Globus pallidus (tissue), 1 donor: ENCODE measurements around the gene NAMPT.
A peak's percentile ranks its signal among the peaks of the same experiment; 100 is the strongest.
"Not testable (repeated sequence)": the region's sequence is repeated elsewhere in the genome, so short reads cannot be mapped to it uniquely, and the experiment has no call there.

ENCODE experiments used
- DNase-seq: peaks from one replicate; pipeline ENCODE4 v3.0.0-alpha.2; 2015; ENCODE audit warnings: low spot score

Gene NAMPT

DNA sequence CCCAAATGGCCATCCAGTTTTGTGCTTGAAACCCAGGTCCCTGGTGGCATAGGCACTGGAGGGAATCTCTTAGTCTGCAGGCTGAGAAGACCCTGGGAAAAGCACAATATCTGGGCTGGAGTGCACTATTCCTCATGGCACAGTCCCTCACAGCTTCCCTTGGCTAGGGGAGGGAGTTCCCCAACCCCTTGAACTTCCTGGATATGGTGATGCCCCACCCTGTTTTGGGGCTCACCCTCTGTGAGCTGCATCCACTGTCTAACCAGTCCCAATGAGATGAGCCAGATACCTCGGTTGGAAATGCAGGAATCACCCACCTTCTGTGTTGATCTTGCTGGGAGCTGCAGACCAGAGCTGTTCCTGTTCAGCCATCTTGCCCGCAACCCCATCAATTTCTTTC, 19.8 kb upstream of the NAMPT start:
- no peak for DNase-seq

DNA sequence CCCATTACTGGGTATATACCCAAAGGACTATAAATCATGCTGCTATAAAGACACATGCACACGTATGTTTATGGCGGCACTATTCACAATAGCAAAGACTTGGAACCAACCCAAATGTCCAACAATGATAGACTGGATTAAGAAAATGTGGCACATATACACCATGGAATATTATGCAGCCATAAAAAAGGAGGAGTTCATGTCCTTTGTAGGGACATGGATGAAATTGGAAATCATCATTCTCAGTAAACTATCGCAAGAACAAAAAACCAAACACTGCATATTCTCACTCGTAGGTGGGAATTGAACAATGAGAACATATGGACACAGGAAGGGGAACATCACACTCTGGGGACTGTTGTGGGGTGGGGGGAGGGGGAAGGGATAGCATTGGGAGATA, 13.8 kb upstream of the NAMPT start:
- DNase-seq, result not testable (repeated sequence)

DNA sequence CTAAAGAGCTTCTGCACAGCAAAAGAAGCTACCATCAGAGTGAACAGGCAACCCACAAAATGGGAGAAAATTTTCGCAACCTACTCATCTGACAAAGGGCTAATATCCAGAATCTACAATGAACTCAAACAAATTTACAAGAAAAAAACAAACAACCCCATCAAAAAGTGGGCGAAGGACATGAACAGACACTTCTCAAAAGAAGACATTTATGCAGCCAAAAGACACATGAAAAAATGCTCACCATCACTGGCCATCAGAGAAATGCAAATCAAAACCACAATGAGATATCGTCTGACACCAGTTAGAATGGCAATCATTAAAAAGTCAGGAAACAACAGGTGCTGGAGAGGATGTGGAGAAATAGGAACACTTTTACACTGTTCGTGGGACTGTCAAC, 13.4 kb upstream of the NAMPT start:
- not testable (repeated sequence) for DNase-seq

DNA sequence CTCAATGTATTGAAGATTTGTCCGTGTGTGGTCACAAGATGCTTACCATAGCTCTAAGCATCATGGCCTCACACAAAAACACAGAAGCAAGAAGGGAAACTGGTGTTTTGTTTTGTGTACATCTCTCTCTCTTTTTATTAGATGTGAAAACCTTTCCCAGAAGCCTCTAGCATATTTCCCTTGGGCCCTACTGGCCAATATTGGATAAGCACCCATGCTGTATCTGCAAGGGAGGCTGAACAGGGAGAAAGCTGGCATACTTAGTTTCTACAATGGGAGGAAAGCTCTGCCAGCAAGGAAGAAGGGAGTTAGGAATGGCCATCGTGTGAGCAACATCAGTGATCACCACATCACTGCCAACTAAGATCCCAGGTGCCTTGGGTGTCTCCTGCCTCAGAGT, 9.6 kb upstream of the NAMPT start:
- DNase-seq, result no peak

DNA sequence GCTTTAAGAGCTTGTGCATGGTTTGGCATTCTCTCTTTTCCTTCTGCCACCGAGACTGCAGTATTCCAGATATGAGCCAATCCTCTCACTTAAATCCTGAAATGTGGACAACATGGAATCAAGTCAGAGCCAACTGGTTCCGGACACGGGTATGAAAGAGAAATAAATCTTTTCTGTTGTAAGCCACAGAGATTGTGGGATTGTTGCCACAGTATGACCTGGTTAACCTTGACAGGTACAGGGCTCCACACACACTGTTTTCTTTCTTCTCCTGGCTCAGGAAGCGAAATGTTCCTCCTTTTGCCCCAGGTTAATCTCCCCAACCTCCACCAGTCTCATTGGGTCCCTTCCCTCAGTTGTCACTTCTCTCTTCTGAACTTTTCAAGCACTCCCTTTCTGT, 6.5 kb upstream of the NAMPT start:
- DNase-seq, result no peak

DNA sequence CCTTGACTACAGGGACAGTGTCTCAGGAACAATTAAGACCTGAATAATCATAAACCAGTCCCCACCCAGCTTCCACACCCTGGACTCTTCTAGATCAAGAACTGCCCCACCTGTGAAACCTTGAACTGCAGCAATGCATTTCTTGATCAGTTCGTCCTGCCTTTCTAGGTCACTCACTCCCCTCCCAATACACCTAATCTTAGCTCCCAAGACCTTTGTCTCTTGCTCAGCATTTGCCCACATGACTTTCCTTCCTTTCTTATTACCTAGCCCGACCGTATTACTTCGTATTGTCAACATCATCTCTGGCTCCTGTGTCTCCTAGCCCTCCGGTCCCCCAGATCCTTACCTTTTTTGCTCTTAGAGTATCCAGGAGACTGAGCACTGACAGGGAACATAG, 5.5 kb upstream of the NAMPT start:
- no peak for DNase-seq

DNA sequence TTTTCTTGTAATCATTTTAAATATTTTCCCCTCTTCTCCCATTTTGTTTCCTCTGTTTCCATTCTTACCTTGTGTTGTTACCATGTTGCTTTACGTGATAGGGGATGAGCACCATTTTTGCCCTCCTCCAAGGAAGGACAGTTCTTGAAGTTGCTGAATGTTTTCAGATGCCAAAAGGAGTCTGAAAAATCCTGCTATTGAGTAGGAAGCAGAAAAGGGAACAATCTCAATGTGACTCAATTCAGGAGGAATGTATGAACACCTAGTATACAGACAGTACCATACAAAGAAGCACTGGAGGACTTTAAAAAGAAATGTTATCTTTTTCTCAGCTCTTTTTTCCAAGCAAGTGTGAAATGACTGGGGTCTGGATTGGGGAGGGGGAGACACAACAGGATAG, 5.1 kb upstream of the NAMPT start:
- DNase-seq, result no peak

DNA sequence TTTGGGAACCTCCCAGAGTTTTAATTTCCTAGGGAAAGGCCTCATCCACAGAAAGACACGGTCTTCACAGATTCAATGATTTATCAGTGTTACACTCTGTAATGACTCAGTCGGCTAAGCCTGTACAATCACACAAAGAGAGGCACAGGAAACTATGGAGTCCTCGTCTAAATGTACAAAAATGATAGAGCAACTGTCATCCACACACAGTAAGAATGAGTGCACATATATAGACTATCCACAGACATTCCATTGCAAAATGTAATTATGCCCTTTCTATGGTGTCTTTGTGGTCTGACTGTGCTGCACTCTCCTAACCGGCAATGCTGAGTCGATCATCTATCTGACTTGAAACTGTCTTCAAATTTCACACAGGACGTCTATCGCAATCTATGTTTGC, 3.5 kb upstream of the NAMPT start:
- DNase-seq, result no peak

DNA sequence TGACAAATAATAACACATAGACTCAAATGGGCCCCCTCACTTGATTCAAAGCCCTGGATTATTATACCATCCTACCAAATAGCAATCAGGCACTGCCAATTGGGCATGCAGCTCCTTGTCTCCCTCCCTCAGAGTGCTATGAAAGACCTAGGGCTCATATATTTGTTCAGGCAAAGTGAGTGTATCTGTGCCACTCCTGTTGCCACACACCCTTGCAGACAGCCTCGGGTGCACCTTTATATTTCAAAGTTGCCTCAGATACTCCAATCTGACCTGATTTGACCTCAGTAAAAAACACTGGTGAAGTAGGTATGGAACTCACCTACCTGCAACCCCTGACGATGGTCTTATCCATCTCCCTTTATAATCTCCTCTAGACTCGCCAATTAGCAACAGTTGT, 3.0 kb upstream of the NAMPT start:
- no peak for DNase-seq

DNA sequence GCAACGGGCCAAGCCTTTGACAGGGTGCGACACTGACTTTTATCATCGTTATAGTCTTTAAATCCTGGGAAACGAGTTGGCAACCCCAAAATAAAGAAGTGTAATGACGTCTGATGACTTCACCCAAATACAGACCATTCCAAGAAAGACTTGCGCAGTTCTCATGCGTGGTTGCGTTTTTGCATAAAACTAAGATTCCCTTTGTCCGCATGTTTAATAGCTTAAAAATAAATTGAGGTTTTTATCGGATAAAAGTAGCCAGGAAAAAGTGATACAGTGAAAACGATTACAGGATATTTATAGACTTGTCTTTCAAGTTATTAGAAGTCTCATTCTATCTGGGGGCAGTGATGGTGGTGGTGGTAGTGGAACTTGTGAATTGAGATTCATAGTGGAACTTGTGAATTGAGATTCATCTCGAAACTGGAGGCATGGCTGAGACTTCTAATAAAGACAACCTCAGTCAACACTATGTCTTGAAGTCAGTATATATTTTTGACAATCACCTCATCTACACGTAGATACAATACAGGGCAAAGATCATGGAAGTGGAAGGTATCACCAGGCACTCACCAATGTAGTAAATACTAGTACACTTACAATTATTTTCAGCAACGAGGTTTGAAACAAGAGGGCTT, 1.2 kb upstream of the NAMPT start:
- no peak for DNase-seq

DNA sequence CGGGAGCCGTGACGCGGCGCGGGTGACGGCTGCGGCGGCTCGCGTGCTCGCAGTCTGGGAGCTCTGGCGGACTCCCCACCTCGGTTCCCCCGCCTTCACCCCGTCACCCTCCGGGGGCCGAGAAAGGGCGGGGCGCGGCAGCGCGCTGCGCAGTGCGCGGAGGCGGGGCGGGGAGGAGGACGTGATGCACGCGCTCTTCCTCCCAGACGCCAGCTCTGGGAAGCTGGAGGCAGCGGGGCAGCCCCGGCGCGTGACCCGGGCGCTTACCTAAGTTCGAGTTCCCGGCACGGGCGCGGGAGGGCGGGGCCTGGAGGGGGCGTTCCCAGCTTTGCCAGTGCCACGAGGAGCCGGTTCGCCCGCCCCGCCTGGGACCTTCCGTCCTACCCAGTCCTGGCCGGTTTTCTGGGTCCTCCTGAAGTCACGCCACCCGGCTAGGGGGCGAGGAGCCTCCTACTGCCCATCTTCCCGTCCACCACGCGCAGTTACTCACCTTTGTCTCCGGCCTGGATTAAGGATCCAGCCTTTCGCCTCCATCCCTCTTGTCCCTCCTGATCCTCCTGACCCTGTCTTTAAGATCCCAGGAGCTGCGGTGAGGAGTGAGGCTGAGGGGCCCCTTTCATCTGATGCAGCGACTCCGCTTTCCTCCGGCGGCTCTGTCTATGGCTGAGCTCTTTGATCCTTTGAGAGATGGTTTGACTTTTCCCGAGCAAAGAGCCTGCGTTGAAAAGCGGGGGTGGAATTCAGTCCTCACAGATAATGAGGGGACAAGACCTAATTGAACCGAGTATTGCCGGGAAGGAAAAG, 470 bp upstream of the NAMPT start:
- peak; percentile 96 for DNase-seq

DNA sequence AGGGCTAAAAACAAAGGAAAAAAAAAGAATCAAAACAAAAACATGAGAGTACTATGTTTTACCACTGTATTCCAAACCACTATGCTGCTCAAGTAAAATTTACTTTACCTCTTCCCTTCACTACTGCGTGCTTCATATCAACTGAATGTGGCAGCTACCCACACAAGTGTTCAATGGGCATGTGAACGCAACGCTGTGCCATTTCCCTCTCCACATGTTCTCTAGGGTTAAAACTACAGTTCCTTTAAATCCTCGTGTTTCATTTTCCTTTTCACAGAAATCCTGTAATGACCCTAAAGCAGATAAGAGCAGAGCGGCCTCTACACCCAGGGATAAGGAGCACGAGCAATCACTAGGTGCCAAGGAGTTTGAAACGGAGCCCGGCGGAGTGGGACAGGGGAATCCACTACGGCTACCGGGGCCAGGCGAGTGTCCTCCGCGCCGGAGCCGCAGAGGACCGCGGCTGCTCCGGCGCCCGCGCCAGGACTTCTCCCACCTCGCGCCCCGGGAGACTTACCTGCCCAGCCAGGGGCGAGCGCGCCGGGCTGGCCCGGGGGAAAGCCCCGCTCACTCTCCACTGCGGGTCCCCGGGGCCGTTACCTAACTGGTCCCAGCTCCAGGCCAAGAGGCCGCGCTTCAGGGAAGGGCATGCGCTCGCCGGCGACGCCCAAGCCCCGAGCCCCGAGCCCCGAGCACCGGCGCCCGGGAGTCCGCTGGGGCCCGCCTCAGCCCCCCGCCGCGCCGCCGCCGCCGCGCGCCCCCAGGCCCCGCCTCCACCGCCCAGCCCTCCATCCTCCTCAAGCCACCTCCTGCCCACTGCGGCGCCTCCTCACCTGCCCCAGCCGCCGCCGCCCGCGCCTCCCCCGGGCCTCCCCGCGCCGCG, 711 bp downstream of the NAMPT start:
- DNase-seq, result peak; percentile 48

DNA sequence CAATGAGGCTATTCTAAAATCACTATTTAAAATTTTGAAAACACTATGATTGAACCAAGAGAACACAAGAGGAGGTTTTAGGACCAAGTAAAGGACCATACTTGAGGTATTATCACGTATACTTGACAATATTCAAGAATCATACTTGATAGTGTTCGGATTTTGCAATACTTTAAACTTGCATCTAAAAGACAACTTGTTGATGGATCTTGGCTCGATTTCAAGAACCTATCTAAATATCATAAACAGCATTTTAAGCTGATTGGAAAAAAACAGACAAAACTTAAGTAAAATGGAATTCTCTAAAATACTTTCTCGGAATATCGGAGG, 1.3 kb downstream of the NAMPT start:
- DNase-seq, result no peak

DNA sequence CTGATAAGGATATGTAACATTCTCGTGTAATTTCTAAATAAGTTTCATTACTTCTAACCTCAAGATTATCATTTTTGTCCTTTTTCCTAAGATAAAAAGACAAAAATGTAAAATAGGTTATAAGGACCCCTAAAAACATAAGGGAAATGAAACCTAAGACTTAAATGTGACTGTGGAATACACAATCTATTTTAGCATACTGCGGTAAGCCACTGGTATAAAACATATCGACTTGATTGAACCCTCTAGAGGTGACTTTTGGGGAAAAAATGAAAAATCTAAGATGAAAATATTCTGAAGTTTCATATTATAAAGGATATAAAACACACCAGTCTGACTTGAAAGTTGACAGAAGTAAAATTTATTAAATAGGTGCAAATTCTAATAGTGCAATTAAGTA, 1.9 kb downstream of the NAMPT start:
- DNase-seq, result peak; percentile 1

DNA sequence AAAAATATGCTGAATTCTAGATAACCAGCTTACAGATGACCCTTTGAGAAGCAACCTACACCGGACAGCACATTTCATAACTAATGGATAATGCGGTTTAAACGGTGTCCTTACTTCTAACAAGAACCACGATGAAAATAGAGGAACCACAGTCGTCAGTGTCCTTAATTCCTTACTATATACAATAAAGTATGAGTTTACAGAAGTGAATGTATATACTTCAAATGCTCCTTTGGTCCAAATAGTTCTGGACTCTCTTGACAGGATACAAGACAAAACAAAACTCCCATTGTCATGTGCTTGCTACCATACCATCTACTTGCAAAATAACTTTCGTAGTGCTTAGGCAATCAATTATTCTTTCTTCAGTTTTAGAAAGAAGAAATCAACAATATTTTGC, 2.4 kb downstream of the NAMPT start:
- DNase-seq, result peak; percentile 6

DNA sequence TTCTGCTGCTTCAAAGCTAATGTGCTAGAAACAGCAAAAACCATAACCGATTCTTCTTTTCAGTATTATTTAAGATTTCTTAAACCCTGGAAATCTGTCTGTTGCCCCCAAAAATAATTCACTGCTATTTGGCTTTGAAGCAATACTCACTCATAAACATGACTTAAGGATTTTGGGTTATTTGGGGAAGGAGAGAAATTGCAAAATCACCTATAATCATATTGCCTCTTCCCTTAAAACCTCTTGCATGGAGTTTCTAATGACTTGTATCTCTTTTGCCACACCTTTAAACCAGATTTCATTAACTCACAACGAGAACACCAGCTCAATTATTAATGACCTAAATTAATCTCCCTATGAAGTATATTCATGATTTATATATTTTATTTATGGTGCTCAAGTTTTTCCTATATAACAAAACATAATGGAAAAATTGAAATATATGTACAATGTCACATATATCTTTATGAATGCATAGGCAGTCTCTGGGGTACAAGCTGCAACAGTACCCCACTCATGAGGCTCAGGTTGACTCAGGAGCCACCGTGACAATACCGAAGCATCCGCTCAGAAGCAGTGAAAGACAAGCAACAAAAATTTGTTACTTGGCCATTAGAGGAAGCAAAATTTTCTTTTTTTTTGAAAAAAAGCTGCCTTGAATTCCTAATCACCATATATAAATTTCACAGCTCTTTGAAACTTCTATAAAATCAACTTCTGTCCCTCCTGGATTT, 3.0 kb downstream of the NAMPT start:
- DNase-seq, result no peak

DNA sequence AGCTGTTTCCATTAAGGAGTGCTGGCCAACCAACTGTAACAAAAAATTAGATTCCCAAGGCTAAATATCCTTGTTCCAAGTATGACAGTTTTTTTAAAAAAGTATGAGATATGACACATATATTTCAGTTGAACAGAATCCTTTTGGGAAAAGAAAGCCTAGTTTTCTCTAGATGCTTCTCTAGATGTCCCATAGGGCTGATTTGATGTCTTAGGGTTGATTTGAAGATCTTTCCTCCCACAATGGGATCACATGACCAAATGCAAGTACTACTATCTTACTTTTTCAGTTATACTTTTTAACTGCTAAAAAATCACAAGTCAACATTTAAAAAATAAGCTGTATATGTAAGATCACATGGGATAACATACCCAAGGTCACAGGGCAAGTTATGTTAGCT, 3.7 kb downstream of the NAMPT start:
- DNase-seq, result no peak

DNA sequence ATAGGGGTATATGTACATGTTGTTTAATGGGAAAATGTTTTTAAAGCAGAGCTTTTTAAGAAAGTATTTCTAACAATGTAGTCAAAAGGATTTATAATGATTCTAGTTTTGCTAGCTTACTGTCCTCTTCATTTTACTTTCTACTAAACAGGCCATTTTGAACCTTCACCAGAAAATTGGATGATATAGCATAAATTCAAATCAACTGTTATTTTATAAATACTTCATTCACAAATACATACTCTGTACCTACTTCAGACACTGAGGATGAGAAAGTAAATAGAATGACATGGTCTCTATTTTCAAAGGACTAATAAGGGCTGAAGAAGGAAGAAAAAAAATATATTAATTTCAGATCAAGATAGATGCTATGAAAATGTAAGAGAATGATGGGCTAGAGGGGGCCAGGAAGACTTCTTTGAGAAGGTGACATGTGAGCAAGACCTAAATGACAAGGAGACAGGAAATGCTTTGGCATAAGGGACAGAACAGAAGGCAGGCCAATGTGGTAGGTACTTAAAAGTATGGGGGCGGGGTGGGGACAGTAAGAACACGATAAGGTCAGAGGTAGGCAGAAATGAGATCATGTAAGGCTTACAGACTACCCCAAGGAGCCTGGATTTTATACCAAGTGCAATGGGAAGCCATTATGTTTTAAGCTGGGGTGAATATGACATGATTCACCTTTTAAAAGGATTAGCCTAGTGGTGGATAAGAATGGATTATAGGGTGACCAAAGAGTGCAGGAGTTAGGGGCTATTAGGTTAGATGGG, 5.2 kb downstream of the NAMPT start:
- no peak for DNase-seq

DNA sequence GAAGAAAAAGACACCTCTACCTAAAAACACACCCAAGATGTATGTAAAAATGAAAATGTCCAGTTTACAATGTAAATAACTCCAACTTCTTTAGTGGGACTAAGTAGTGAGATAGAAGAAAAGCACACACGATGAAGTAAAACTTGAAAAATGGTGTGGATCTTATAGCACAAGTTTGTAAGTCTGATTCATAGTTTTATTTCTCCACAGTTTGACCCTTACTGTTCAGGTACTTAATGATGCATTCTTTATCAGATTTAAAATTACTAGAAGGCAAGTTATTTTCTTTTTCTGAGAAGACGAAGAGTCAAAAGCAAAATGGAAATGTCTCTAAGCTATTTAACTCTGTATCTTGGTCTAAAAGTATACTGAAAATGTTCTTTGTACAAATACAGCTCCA, 6.1 kb downstream of the NAMPT start:
- DNase-seq, result no peak

DNA sequence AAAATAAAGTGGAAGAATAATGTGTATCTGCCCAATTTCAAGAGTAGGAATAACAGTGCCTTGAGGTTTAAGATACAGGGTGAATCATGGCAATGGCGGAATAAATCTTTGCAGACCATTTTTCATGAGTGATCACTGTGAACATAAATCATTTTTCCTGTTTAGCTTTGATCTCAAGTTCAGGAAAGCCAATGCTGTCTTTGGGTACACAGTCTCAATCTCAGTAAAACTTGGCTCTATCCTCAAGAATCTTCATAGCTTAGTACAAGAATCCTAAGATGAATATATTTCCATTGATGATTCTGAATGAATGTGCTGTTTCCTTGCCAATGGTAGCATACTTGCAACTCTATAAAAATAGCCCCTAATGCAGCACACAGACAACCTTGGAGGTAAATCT, 6.8 kb downstream of the NAMPT start:
- DNase-seq, result no peak

DNA sequence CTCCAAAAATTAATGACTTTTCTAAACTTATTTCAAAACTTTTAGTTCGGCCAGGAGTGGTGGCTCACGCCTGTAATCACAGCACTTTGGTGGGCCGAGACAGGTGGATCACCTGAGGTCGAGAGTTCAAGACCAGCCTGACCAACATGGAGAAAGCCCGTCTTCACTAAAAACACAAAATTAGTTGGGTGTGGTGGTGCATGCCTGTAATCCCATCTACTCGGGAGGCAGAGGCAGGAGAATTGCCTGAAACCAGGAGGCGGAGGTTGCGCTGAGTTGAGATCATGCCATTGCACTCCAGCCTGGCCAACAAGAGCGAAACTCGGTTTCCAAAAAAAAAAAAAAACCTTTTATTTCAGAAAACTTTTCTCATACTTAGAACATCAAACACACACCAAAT, 8.3 kb downstream of the NAMPT start:
- DNase-seq, result no peak
